Activated naive CD4-positive, alpha-beta T cell treated with anti-CD3 and anti-CD28 coated beads, Interleukin-2, amount 10 ng/mL, durations not matched to agents 7 days and 5 days (primary cell): ENCODE results near the gene SMC3.

ENCODE experiments used
- CTCF ChIA-PET: fragments of 350-600 bp; sonication (Branson Sonifier 250); formaldehyde crosslinking; loops from one replicate; lab custom pipeline; 2021; ENCODE audit warnings: antibody characterized with exemption; lab: Charles Lee
- DNase-seq: peaks from one replicate; pipeline ENCODE4 v3.0.0-alpha.2; 2020
- H3K27ac Mint-ChIP-seq: one replicate; pipeline ENCODE4 v1.8.0; 2021; ENCODE audit warnings: mild to moderate bottlenecking, moderate library complexity, mixed read lengths
- H3K27me3 Mint-ChIP-seq: one replicate; pipeline ENCODE4 v1.8.0; 2021; ENCODE audit warnings: mild to moderate bottlenecking, mixed read lengths
- H3K36me3 Mint-ChIP-seq: one replicate; pipeline ENCODE4 v1.8.0; 2021; ENCODE audit warnings: mixed read lengths
- H3K4me1 Mint-ChIP-seq: one replicate; pipeline ENCODE4 v1.8.0; 2021; ENCODE audit warnings: mixed read lengths
- H3K4me3 Mint-ChIP-seq: one replicate; pipeline ENCODE4 v1.8.0; 2021; ENCODE audit warnings: mild to moderate bottlenecking, moderate library complexity, mixed read lengths
- H3K9me3 Mint-ChIP-seq: one replicate; pipeline ENCODE4 v1.8.0; 2021; ENCODE audit warnings: mixed read lengths

Gene SMC3

GRCh38 chr10:110643035-110643652, 75.6 kb downstream of the SMC3 start:
- Mint-ChIP-seq H3K36me3 (peaks cover 2% of the 10 kb centered on the region), H3K4me1 (peaks cover 31% of the 10 kb centered on the region), H3K27ac (no peak overlapping the region), H3K9me3 (no peaks in the 10 kb centered on the region), H3K4me3 (peak overlapping the region; percentile 58), H3K27me3 (peaks cover 60% of the 10 kb centered on the region)
- CTCF ChIA-PET = no interaction called here
- DNase-seq = no peak

- H3K4me1 Mint-ChIP-seq = peaks cover 31% of the 10 kb centered on the region
- peak; percentile 37 for DNase-seq
- CTCF ChIA-PET = no interaction called here
- no peak within 1 kb of the TSS for H3K27ac Mint-ChIP-seq
- H3K27me3 Mint-ChIP-seq = peaks cover 59% of the 10 kb centered on the region
- no peaks in the 10 kb centered on the region for H3K9me3 Mint-ChIP-seq
- peaks cover 2% of the 10 kb centered on the region for H3K36me3 Mint-ChIP-seq
- H3K4me3 Mint-ChIP-seq = peak within 1 kb of the TSS; percentile 58
Observed at GRCh38 chr10:110643653-110644597, 76.4 kb downstream of the SMC3 start, which contains the start of gene RBM20. Gene RBM20 (plus strand): TSS chr10:110644336. CDS start chr10:110644455, 119 bp downstream.

GRCh38 chr10:110644598-110645462, 77.3 kb downstream of the SMC3 start:
- CTCF ChIA-PET = no interaction called here
- H3K4me1 Mint-ChIP-seq = peaks cover 31% of the 10 kb centered on the region
- peaks cover 2% of the 10 kb centered on the region for H3K36me3 Mint-ChIP-seq
- peak overlapping the region; percentile 41 for H3K4me3 Mint-ChIP-seq
- H3K9me3 Mint-ChIP-seq = no peaks in the 10 kb centered on the region
- no peak overlapping the region for H3K27ac Mint-ChIP-seq
- no peak for DNase-seq
- peaks cover 66% of the 10 kb centered on the region for H3K27me3 Mint-ChIP-seq

- Mint-ChIP-seq H3K36me3 (peaks cover 2% of the 10 kb centered on the region), H3K27me3 (peaks cover 64% of the 10 kb centered on the region), H3K27ac (no peak overlapping the region), H3K4me1 (peaks cover 34% of the 10 kb centered on the region), H3K4me3 (no peak overlapping the region), H3K9me3 (no peaks in the 10 kb centered on the region)
- CTCF ChIA-PET = interaction anchor here (1.3 kb wide), 1 partner anchor 38 kb away, joined by 3 read pairs; no protein-coding TSS in a partner anchor
- no peak for DNase-seq
Observed at GRCh38 chr10:110646417-110647135, 79.1 kb downstream of the SMC3 start.

- Mint-ChIP-seq H3K4me1 (peaks cover 36% of the 10 kb centered on the region), H3K4me3 (no peak overlapping the region)
- CTCF ChIA-PET = interaction anchor here (1.3 kb wide), 1 partner anchor 38 kb away, joined by 3 read pairs; no protein-coding TSS in a partner anchor
Observed at GRCh38 chr10:110647136-110647430, 79.6 kb downstream of the SMC3 start.

GRCh38 chr10:110648692-110649346, 81.3 kb downstream of the SMC3 start:
- H3K27me3 Mint-ChIP-seq = peaks cover 57% of the 10 kb centered on the region
- no peaks in the 10 kb centered on the region for H3K9me3 Mint-ChIP-seq
- no peak overlapping the region for H3K27ac Mint-ChIP-seq
- H3K36me3 Mint-ChIP-seq = no peaks in the 10 kb centered on the region
- no peak overlapping the region for H3K4me3 Mint-ChIP-seq
- H3K4me1 Mint-ChIP-seq = peaks cover 28% of the 10 kb centered on the region
- CTCF ChIA-PET = interaction anchor here (1.6 kb wide), 1 partner anchor 14 kb away, joined by 4 read pairs; no protein-coding TSS in a partner anchor
- no peak for DNase-seq

More at GRCh38 chr10:110647136-110647430, 79.6 kb downstream of the SMC3 start:
- Mint-ChIP-seq H3K27ac (no peak overlapping the region), H3K27me3 (peaks cover 64% of the 10 kb centered on the region), H3K36me3 (peaks cover 2% of the 10 kb centered on the region), H3K9me3 (no peaks in the 10 kb centered on the region)
- no peak for DNase-seq

DNA sequence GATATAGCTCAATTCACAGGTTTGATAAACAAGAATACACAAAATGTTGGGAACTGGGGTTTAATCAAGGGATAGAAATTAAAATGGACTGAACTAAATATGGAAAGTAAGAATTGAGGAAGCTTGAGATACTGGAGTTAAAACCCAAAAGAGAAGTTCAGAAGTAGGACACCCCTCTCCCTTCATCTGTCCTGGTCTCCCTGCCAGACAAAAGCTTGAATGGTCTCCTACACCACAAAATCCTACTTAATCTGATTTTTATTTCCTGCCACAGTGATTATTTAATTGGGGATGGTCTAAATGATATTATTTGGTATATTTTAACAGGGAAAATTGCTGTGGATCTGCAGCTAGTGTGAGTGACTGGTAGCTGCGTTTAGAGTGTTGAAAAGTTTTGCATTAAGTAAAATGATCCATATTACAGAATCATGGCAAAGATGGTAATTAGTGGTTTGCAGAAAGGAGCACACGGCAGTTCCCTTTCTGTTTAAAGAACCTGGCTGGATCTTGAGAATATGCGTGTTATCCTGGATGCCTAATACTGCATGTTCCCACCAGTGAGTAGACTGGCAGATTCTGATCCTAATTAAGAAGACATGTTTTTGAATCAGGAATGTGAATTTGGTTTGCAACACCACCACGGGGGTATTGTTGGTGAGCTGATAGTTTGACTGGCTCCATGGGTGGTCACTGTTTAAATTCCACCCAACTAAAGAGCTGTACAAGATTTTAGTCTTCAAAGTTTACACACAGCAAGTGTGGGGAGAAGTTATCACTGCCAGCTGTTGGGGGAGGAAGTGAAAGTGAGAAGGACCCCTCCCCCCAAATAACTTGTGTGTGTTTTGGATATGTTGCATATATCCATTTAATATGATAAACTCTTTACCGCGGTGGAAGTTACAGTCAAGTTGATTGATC, 82.1 kb downstream of the SMC3 start:
- Mint-ChIP-seq H3K36me3 (no peaks in the 10 kb centered on the region), H3K9me3 (no peaks in the 10 kb centered on the region), H3K27me3 (peaks cover 50% of the 10 kb centered on the region), H3K4me3 (no peak overlapping the region), H3K4me1 (peaks cover 26% of the 10 kb centered on the region), H3K27ac (no peak overlapping the region)
- DNase-seq = no peak
- CTCF ChIA-PET = interaction anchor here (1.0 to 1.6 kb wide), 2 partner anchors 13 to 39 kb away, joined by 3 to 4 read pairs; no protein-coding TSS in a partner anchor

GRCh38 chr10:110650265-110650668, 82.8 kb downstream of the SMC3 start:
- H3K4me1 Mint-ChIP-seq = peaks cover 22% of the 10 kb centered on the region
- no peak overlapping the region for H3K27ac Mint-ChIP-seq
- H3K27me3 Mint-ChIP-seq = peaks cover 43% of the 10 kb centered on the region
- no peaks in the 10 kb centered on the region for H3K36me3 Mint-ChIP-seq
- no peak overlapping the region for H3K4me3 Mint-ChIP-seq
- CTCF ChIA-PET = interaction anchor here (1.0 to 1.6 kb wide), 2 partner anchors 12 to 40 kb away, joined by 3 to 4 read pairs; no protein-coding TSS in a partner anchor
- DNase-seq = no peak
- no peaks in the 10 kb centered on the region for H3K9me3 Mint-ChIP-seq

DNA sequence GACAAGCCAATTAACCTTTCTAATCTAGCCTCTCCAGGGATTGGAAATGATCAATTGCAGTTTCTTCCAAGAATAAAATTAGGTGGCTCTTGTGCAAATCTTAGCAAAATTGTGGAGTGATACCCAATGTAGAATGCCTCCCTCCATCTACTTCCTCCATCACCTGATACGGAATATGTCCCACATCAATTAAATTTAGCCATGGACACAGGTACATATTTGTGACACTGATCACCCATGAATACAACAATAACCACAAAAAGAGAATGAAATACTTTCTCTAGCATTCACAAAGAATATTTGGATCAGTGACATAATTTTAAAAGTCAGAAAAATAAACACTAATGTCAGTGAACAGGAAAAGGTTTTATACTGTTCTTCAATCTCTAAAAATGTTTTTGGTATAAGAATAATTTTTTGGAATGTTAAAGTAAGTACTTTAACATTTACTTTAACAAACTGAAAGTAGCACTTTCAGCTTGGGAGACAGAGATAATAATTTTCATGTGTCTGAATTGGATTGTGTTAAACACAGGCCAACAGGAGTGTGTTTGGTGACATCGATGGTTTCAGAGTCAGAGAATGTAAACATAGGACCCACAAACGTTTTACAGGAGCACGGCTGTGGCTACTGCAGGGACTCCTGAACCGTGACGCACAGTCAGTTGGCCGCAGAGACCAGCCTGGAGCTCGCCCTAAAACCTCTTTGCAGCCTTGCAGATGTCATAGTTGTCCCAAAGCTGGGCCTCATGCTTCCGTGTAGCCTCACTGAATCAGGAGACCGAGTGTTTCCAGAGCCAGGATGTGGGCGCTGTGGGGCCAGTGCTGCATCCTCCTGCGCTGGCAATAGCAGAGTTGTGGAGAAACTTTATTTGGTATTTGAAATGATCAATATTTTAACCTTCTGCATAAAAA, 83.8 kb downstream of the SMC3 start:
- Mint-ChIP-seq H3K27ac (no peak overlapping the region), H3K27me3 (peaks cover 36% of the 10 kb centered on the region), H3K36me3 (no peaks in the 10 kb centered on the region), H3K4me3 (no peak overlapping the region), H3K4me1 (peaks cover 21% of the 10 kb centered on the region), H3K9me3 (no peaks in the 10 kb centered on the region)
- peak; percentile 52 for DNase-seq
- CTCF ChIA-PET = interaction anchor here (0.9 to 1.1 kb wide), 3 partner anchors 10 to 258 kb away, joined by 3 to 4 read pairs (median 4); no protein-coding TSS in a partner anchor

DNA sequence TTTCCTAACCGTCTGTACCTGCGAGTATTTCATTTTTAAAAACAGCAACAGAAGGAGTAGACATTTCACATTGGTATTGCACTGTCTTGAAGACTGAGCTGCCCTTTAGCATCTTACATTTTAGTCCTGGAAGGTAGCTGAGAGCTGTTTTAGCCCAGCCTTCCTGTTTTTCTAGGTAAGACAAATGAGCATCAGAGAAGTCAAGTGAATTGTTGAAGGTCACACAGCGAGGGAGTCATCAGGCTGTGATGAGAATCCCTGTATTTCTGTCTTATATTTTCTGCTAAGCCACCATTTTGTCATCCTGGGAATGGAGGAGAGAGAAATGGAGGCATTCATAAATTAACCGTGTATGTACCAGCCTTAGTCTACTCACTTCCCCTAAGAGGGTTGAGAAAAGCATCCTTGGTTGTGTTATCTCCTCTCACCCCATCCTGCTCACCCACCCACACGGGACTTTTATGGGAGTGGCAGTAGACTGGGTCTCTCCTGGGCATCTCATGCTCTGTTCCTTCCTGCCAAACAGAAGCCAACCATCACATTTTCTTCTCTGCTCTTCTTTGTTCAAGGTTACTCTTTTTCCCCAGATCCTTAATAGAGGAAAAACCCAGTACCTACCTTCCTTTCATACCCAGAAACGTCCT, 85.1 kb downstream of the SMC3 start:
- Mint-ChIP-seq H3K27ac (no peak overlapping the region), H3K27me3 (peaks cover 34% of the 10 kb centered on the region), H3K4me1 (peaks cover 21% of the 10 kb centered on the region), H3K36me3 (no peaks in the 10 kb centered on the region), H3K9me3 (no peaks in the 10 kb centered on the region), H3K4me3 (no peak overlapping the region)
- DNase-seq = no peak
- CTCF ChIA-PET = interaction anchor here (0.7 to 1.4 kb wide), 2 partner anchors 29 to 346 kb away, joined by 3 to 6 read pairs; no protein-coding TSS in a partner anchor
